Endothelial cell of umbilical vein (primary cell): Measurements from ENCODE around the gene NUDT22. TPM values are rescaled to one million over a fixed set of nuclear protein-coding genes. Genes with fewer than 3 reads are reported as not detected.

Source experiments
- BruUV-seq: library from RNA; stranded (reverse); fragments of 400-500 nt; replicated peaks from 2 replicates; lab custom pipeline; 2021; lab: Mats Ljungman, UMichigan
- CTCF ChIA-PET: fragments of 300-600, 350-600 bp; sonication (Branson Sonifier 250); formaldehyde crosslinking; loops from one replicate; lab custom pipeline; 2021; ENCODE audit warnings: antibody characterized with exemption, inconsistent platforms; lab: Charles Lee
- POLR2A ChIA-PET: fragments of 300-600, 350-600 bp; sonication (Branson Sonifier 250); formaldehyde crosslinking; loops from one replicate; lab custom pipeline; 2021; ENCODE audit warnings: antibody characterized with exemption, inconsistent platforms; lab: Charles Lee
- DNase-seq: peaks from one replicate; pipeline ENCODE4 v3.0.0-alpha.2; 2011; ENCODE audit warnings: low read depth, low spot score
- FAIRE-seq: peaks from 2 replicates; lab custom pipeline; 2011; peaks lifted over from hg19 to GRCh38; lab: Jason Lieb, UNC
- H2AFZ ChIP-seq: 2 replicates; pipeline ENCODE4 v1.6.0; 2012; ENCODE audit warnings: low read depth, low read length, control low read depth, inconsistent platforms
- H3K27ac ChIP-seq: 2 replicates; pipeline ENCODE4 v1.5.1; 2011; ENCODE audit warnings: low read depth, mild to moderate bottlenecking, control low read depth, low read length, moderate library complexity; ENCODE audit not compliant: insufficient read depth
- H3K27me3 ChIP-seq, 2 experiments: 2 replicates each; pipeline versions ENCODE4 v1.6.0 to v1.6.1; 2011; ENCODE audit warnings: low read length in 2 of 2, mixed read lengths in 1 of 2; ENCODE audit not compliant: control insufficient read depth in 2 of 2, insufficient read depth in 2 of 2
- H3K36me3 ChIP-seq, 2 experiments: 2 replicates in 1 of 2; 3 replicates in 1 of 2; pipeline ENCODE4 v1.5.1; 2011; ENCODE audit warnings: low read length in 2 of 2, mild to moderate bottlenecking in 1 of 2, moderate library complexity in 1 of 2; ENCODE audit not compliant: control insufficient read depth in 2 of 2, insufficient read depth in 2 of 2; ENCODE audit errors: extremely low read depth in 1 of 2
- H3K4me1 ChIP-seq: 3 replicates; pipeline ENCODE4 v1.5.1; 2011; ENCODE audit warnings: mild to moderate bottlenecking, low read length; ENCODE audit not compliant: control insufficient read depth, insufficient read depth; ENCODE audit errors: extremely low read depth
- H3K4me2 ChIP-seq: 2 replicates; pipeline ENCODE4 v1.6.1; 2011; ENCODE audit warnings: low read length, control low read depth, mixed read lengths; ENCODE audit not compliant: insufficient read depth
- H3K4me3 ChIP-seq, 3 experiments: fragments of 200-600 bp in 1 of 3; sonication (generic), shearing (Covaris generic) in 1 of 3; replicated peaks in 1 of 3; 2 replicates each; pipeline ENCODE4 v1.5.1; 2011 to 2016; ENCODE audit warnings: control low read depth in 3 of 3, low read length in 3 of 3, mild to moderate bottlenecking in 2 of 3, inconsistent platforms in 1 of 3, low read depth in 1 of 3, moderate library complexity in 1 of 3; ENCODE audit not compliant: insufficient read depth in 1 of 3
- H3K79me2 ChIP-seq: 2 replicates; pipeline ENCODE4 v1.6.0; 2012; ENCODE audit warnings: low read length, inconsistent platforms; ENCODE audit not compliant: control insufficient read depth, insufficient read depth
- H3K9ac ChIP-seq: replicated peaks from 2 replicates; pipeline ENCODE3; 2011; ENCODE audit warnings: low read length, control low read depth; ENCODE audit not compliant: insufficient read depth; ENCODE audit errors: extremely low read depth
- H3K9me1 ChIP-seq: replicated peaks from 3 replicates; pipeline ENCODE4 v1.6.0; 2011; ENCODE audit warnings: mild to moderate bottlenecking, low read length; ENCODE audit not compliant: control insufficient read depth, insufficient read depth; ENCODE audit errors: extremely low read depth
- H3K9me3 ChIP-seq: replicated peaks from 2 replicates; pipeline ENCODE4 v1.5.1; 2012; ENCODE audit warnings: low read length, inconsistent platforms; ENCODE audit not compliant: control insufficient read depth, insufficient read depth
- H4K20me1 ChIP-seq: replicated peaks from 2 replicates; pipeline ENCODE3; 2011; ENCODE audit warnings: mild to moderate bottlenecking, low read length; ENCODE audit not compliant: control insufficient read depth, insufficient read depth; ENCODE audit errors: extremely low read depth
- CTCF ChIP-seq, 2 donors: IDR thresholded peaks; 1 replicate in 1 of 2; 2 replicates in 1 of 2; pipeline ENCODE4 v1.5.1; 2011; ENCODE audit warnings: low read length in 2 of 2, mild to moderate bottlenecking in 2 of 2, moderate library complexity in 2 of 2, control low read depth in 1 of 2, inconsistent platforms in 1 of 2, low read depth in 1 of 2; ENCODE audit not compliant: insufficient read depth in 1 of 2; ENCODE audit errors: extremely low read depth in 1 of 2
- EZH2 ChIP-seq: IDR thresholded peaks from 2 replicates; pipeline ENCODE4 v1.6.1; 2012; ENCODE audit warnings: borderline replicate concordance, low read depth, mild to moderate bottlenecking, moderate library complexity, low read length, inconsistent platforms; ENCODE audit not compliant: severe bottlenecking
- FOS ChIP-seq: IDR thresholded peaks from 2 replicates; pipeline ENCODE4 v1.6.1; 2011; ENCODE audit warnings: mild to moderate bottlenecking, low read length, moderate library complexity, borderline replicate concordance; ENCODE audit not compliant: insufficient read depth
- GATA2 ChIP-seq: IDR thresholded peaks from 2 replicates; pipeline ENCODE4 v1.7.0; 2011; ENCODE audit warnings: low read depth, mild to moderate bottlenecking, moderate library complexity, mixed read lengths, low read length; ENCODE audit not compliant: insufficient read length, insufficient read depth
- JUN ChIP-seq: IDR thresholded peaks from 2 replicates; pipeline ENCODE4 v1.6.1; 2011; ENCODE audit warnings: borderline replicate concordance, low read depth; ENCODE audit not compliant: insufficient read length, insufficient read depth
- MAX ChIP-seq: IDR thresholded peaks from 2 replicates; pipeline ENCODE4 v1.6.1; 2011; ENCODE audit not compliant: insufficient read depth, insufficient read length
- MYC ChIP-seq: IDR thresholded peaks from one replicate; pipeline ENCODE4 v1.6.1; 2011; ENCODE audit warnings: mild to moderate bottlenecking, low read depth, low read length
- POLR2A ChIP-seq: IDR thresholded peaks from 2 replicates; pipeline ENCODE4 v1.6.1; 2012; ENCODE audit warnings: low read depth, mild to moderate bottlenecking, control low read depth, low read length
- POLR2AphosphoS5 ChIP-seq: IDR thresholded peaks from 2 replicates; pipeline ENCODE4 v1.6.1; 2012; ENCODE audit warnings: low read depth, mild to moderate bottlenecking, control low read depth, low read length, moderate library complexity; ENCODE audit not compliant: insufficient read depth
- dilution Hi-C: fragments of 300-500 bp; cut with MboI; formaldehyde crosslinking; loops from one replicate; pipeline ENCODE4 v1.15.0; 2019; ENCODE audit warnings: low sequenced_read_pairs; ENCODE audit not compliant: extremely low pct_ligation_motif_present
- intact Hi-C: fragments of 100-400 bp; cut with micrococcal nuclease; formaldehyde crosslinking; loops from one replicate; pipeline ENCODE4 v1.10.0; 2022
- polyA plus RNA-seq, 4 experiments: library from polyadenylated mRNA; depleted of rRNA in 3 of 4; stranded (reverse) in 3 of 4; unstranded in 1 of 4; fragments of >200 nt; gene quantifications; 2 replicates each; pipeline versions ENCODE4 v1.2.1 to v1.2.3, GENCODE V29; 2011 to 2012; ENCODE audit warnings: missing spikeins in 1 of 4
- total RNA-seq: library from RNA; stranded (reverse); gene quantifications from 2 replicates; pipeline ENCODE4 v1.2.3, GENCODE V29; 2021

Gene NUDT22
- total and polyA plus RNA-seq, 2 donors (not counting 3 experiments of a cell fraction or from before 2014, with no cell fraction given) = 37.8 to 54.8 TPM

GRCh38 chr11:64245797-64246620 is 19.9 kb downstream of the NUDT22 start:
- H2AFZ ChIP-seq = no peak overlapping the region
- dilution Hi-C loops (no loop called here), intact Hi-C loops (loop anchor here (2.0 kb wide), 1 partner anchor 39 kb away; the partner anchor contains the start of genes BAD and GPR137)
- TSS peak; percentile 13 for BruUV-seq
- peaks cover 40% of the 10 kb centered on the region for H3K79me2 ChIP-seq
- H3K9me1 ChIP-seq = no peaks in the 10 kb centered on the region
- H3K9ac ChIP-seq = peak overlapping the region; percentile 67
- H3K36me3 ChIP-seq = peaks cover 0 to 12% of the 10 kb centered on the region in 2 experiments
- peaks cover 23% of the 10 kb centered on the region for H3K4me1 ChIP-seq
- H3K27ac ChIP-seq = peak overlapping the region; percentile 47
- no peak overlapping the region for H3K4me2 ChIP-seq
- peak overlapping the region; percentile 67 to 78 (median 73) for H3K4me3 ChIP-seq
- H3K9me3 ChIP-seq = no peaks in the 10 kb centered on the region
- DNase-seq (peak; percentile 82), FAIRE-seq (peak; percentile 95)
- no peaks in the 10 kb centered on the region for H3K27me3 ChIP-seq
- ChIA-PET POLR2A (interaction anchor here (0.6 to 2.2 kb wide), 5 partner anchors 22 to 58 kb away, joined by 3 to 10 read pairs (median 5); no protein-coding TSS in a partner anchor), CTCF (interaction anchor here (0.9 to 5.0 kb wide), 11 partner anchors 9 to 109 kb away, joined by 3 to 36 read pairs (median 5); partner anchors contain the start of genes CATSPERZ, ESRRA, PRDX5 and STIP1)
- TF ChIP-seq JUN = peak; percentile 8
- peak; percentile 97 for TF ChIP-seq POLR2A
- peak; percentile 97 for TF ChIP-seq POLR2AphosphoS5
- TF ChIP-seq MYC = peak; percentile 24
- TF ChIP-seq EZH2 = no peak
- no peak for TF ChIP-seq MAX
- no peak for TF ChIP-seq GATA2
- peak; percentile 92 for TF ChIP-seq FOS
- TF ChIP-seq CTCF (IDR thresholded peaks at IDR 0.05; ENCODE audit: extremely low read depth in 1 of 2, insufficient read depth in 1 of 2, low read depth in 1 of 2, low read length in 2 of 2) = no peak
- H4K20me1 ChIP-seq = no peaks in the 10 kb centered on the region
